Smooth muscle cell (in vitro differentiated cells): ENCODE results near the gene BEND5. TPM values are rescaled to one million over a fixed set of nuclear protein-coding genes. Genes with fewer than 3 reads are reported as not detected.

ENCODE experiments used
- DNase-seq: peaks from one replicate; lab custom pipeline; 2025; ENCODE audit not compliant: unreplicated experiment; lab: John Stamatoyannopoulos, UW
- H2AFZ ChIP-seq: fragments of 200-600 bp; sonication (generic); 2 replicates; pipeline ENCODE4 v1.6.0; 2016; ENCODE audit warnings: antibody characterized with exemption, low read depth, mild to moderate bottlenecking
- H3F3A ChIP-seq: fragments of 200-600 bp; sonication (generic); 2 replicates; pipeline ENCODE4 v1.6.0; 2017; ENCODE audit warnings: antibody characterized with exemption, low read depth
- H3K27ac ChIP-seq: fragments of 200-600 bp; sonication (generic); 2 replicates; pipeline ENCODE4 v1.5.1; 2016; ENCODE audit warnings: low read depth, mild to moderate bottlenecking
- H3K27me3 ChIP-seq: fragments of 200-600 bp; sonication (generic); 2 replicates; pipeline ENCODE4 v1.6.1; 2016; ENCODE audit warnings: low read depth, mild to moderate bottlenecking
- H3K36me3 ChIP-seq: fragments of 200-600 bp; sonication (generic); 2 replicates; pipeline ENCODE4 v1.5.1; 2016; ENCODE audit warnings: low read depth
- H3K4me1 ChIP-seq: fragments of 200-600 bp; sonication (generic); 2 replicates; pipeline ENCODE4 v1.5.1; 2016; ENCODE audit warnings: low read depth
- H3K4me2 ChIP-seq: fragments of 200-600 bp; sonication (generic); 2 replicates; pipeline ENCODE4 v1.6.0; 2016; ENCODE audit warnings: mild to moderate bottlenecking
- H3K4me3 ChIP-seq: fragments of 200-600 bp; sonication (generic); 2 replicates; pipeline ENCODE4 v1.5.1; 2016; ENCODE audit warnings: mild to moderate bottlenecking
- H3K79me2 ChIP-seq: fragments of 200-600 bp; sonication (generic); 2 replicates; pipeline ENCODE4 v1.6.0; 2016; ENCODE audit warnings: low read depth, mild to moderate bottlenecking
- H3K9ac ChIP-seq: fragments of 200-600 bp; sonication (generic); 2 replicates; pipeline ENCODE4 v1.6.0; 2016; ENCODE audit warnings: low read depth
- H3K9me3 ChIP-seq: fragments of 200-600 bp; sonication (generic); replicated peaks from 2 replicates; pipeline ENCODE4 v1.5.1; 2016; ENCODE audit warnings: low read depth
- H4K20me1 ChIP-seq: fragments of 200-600 bp; sonication (generic); 2 replicates; pipeline ENCODE4 v1.6.0; 2016; ENCODE audit warnings: low read depth
- WGBS: methylation state at CpG from one replicate; pipeline ENCODE4 v1.1.7; 2016; ENCODE audit warnings: low lambda C conversion rate; 5-methylcytosine and 5-hydroxymethylcytosine counted together
- polyA plus RNA-seq: library from polyadenylated mRNA; unstranded; fragments of >200 nt; fragmentation: Nextera tagmentation; extraction: Ambion mirVana; gene quantifications from 2 replicates; pipeline ENCODE4 v1.2.1, GENCODE V29; 2016
- total RNA-seq: library from RNA; depleted of rRNA; stranded (reverse); fragments of >200 nt; gene quantifications from 2 replicates; pipeline ENCODE4 v1.2.3, GENCODE V29; 2014
- TF ChIP-seq, protein P1 (sequence below): fragments of 200-600 bp; sonication (generic); IDR thresholded peaks from 2 replicates; pipeline ENCODE4 v1.5.1; 2017; ENCODE audit warnings: borderline replicate concordance, mild to moderate bottlenecking, antibody characterized with exemption; ENCODE audit not compliant: insufficient read depth, poor library complexity, severe bottlenecking

The BEND5 gene
- total and polyA plus RNA-seq, 2 experiments from 2014 or later, result 4.0 to 10.7 TPM

DNA sequence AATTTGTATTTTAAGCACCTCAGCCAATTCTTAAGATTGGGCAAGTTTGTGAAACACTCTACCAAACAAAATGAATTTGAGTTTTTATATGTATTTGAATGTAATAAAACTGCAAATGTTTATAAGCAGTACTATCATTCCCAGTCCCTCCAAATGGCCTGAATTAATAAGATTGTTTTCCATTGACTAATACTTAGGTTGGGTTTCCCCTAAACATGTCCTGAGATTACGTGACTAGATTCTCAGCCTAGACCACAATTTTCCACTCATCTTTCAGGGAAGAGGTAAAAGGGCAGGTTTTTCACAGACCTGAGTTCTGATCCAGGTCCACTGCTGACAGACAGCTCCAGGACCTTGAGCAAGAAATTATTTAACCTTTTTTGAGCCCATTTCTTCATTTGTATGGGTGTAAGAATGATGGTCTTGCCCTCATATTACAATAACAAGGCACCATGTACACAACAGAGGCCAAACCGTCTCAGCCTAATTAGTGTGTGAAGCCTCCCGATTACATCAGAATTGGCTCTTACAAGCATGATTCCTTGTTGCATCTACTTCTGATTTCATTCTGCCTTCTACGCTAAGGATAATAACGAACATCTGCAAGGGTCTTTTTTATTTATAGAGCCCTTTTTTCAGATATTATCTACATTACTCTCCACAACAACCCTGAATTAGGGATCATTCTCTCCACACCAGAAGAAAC lies 51.2 kb downstream of the BEND5 start:
- TF ChIP-seq, protein P1, sequence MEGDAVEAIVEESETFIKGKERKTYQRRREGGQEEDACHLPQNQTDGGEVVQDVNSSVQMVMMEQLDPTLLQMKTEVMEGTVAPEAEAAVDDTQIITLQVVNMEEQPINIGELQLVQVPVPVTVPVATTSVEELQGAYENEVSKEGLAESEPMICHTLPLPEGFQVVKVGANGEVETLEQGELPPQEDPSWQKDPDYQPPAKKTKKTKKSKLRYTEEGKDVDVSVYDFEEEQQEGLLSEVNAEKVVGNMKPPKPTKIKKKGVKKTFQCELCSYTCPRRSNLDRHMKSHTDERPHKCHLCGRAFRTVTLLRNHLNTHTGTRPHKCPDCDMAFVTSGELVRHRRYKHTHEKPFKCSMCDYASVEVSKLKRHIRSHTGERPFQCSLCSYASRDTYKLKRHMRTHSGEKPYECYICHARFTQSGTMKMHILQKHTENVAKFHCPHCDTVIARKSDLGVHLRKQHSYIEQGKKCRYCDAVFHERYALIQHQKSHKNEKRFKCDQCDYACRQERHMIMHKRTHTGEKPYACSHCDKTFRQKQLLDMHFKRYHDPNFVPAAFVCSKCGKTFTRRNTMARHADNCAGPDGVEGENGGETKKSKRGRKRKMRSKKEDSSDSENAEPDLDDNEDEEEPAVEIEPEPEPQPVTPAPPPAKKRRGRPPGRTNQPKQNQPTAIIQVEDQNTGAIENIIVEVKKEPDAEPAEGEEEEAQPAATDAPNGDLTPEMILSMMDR, result no peak
- no peak overlapping the region for H2AFZ ChIP-seq

DNA sequence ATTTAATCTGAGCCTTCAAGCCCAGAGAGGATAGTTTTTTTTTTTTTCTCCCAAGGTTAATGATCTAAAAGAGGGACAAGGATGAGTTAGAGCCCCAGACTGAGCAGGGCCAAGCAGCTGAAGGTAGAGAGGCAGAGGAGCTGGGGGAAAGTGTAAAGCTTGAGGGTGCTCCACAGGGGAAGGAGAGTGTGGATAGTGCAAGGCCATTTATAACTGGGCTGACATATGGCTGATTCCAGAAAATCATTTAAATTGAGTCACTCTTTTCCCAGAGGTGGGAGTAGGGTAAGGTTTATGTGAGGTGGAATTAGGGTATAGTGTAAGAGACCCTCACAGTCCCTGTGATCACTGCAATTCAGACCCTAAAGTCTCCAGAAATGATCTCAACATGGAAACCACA lies 55.8 kb downstream of the BEND5 start:
- Histone ChIP-seq H3K79me2 (no peaks in the 10 kb centered on the region), H3K36me3 (no peaks in the 10 kb centered on the region), H4K20me1 (no peaks in the 10 kb centered on the region), H3F3A (no peaks in the 10 kb centered on the region), H3K9me3 (no peaks in the 10 kb centered on the region), H3K4me3 (no peak overlapping the region), H3K27me3 (peaks cover 4% of the 10 kb centered on the region), H2AFZ (no peak overlapping the region), H3K4me2 (no peak overlapping the region), H3K27ac (no peak overlapping the region), H3K9ac (no peak overlapping the region), H3K4me1 (no peaks in the 10 kb centered on the region)
- no peak for DNase-seq
- TF ChIP-seq, protein P1, result no peak

More for the DNA sequence above, 51.2 kb downstream of the BEND5 start:
- Histone ChIP-seq H3K4me1 (no peaks in the 10 kb centered on the region), H3K27ac (no peak overlapping the region), H3K36me3 (no peaks in the 10 kb centered on the region), H3K27me3 (peaks cover 4% of the 10 kb centered on the region), H3K9me3 (no peaks in the 10 kb centered on the region), H3K79me2 (no peaks in the 10 kb centered on the region), H4K20me1 (no peaks in the 10 kb centered on the region), H3K4me3 (no peak overlapping the region), H3K4me2 (no peak overlapping the region), H3F3A (no peaks in the 10 kb centered on the region), H3K9ac (no peak overlapping the region)
- 89% methylated on average over 5 of the region's 5 CpGs for WGBS
- DNase-seq, result no peak

DNA sequence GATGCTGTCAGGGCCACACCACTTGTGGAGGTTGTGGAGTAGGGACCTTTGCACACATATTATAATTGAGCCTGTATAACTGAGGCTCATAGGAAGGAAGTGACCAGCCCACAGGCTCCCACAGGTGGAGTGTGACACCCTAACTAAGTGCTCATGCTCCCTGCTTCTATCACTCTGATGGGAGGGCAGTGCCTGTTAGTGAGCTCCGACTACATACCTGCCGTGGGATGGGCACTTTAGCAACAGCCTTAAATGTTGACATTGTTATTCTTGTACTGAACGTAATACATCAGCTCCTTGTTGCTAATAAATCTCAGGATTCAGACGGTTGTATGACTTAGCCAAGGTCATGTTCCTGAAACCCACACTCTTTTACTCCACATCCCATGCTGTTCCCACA lies 58.0 kb downstream of the BEND5 start:
- Histone ChIP-seq H3K4me3 (no peak overlapping the region), H3K27me3 (peaks cover 4% of the 10 kb centered on the region), H3K9ac (no peak overlapping the region), H3K9me3 (no peaks in the 10 kb centered on the region), H3K4me1 (no peaks in the 10 kb centered on the region), H2AFZ (no peak overlapping the region), H4K20me1 (no peaks in the 10 kb centered on the region), H3K79me2 (no peaks in the 10 kb centered on the region), H3K27ac (no peak overlapping the region), H3K4me2 (no peak overlapping the region), H3F3A (no peaks in the 10 kb centered on the region), H3K36me3 (no peaks in the 10 kb centered on the region)
- TF ChIP-seq, protein P1, result no peak
- 83% methylated on average over 4 of the region's 4 CpGs for WGBS
- DNase-seq, result no peak

DNA sequence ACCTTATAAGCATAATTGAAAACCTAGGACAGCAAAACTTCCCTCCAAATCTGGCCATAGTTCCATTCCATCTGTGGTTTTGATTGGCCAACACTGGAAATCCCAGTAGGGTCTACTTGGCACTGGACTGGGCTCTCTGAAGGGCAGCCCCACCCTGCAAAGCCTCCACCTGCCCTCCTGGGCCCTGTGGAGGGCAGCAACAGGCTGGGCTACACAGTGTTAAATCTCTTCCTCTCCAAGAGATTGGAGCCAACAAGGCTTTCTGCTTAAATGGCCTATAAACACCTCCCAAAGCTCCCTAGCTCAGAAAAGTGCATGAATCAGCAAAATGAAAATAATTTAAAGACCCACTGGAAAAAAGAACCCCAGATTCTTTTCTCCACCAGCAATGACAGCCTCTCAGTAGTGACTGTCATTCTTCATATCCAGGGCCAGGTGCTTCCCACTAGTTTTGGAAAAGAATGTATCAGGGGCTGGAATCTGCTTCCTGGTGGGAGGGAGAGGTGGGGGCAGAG lies 58.5 kb downstream of the BEND5 start:
- no peaks in the 10 kb centered on the region for H4K20me1 ChIP-seq
- peaks cover 4% of the 10 kb centered on the region for H3K27me3 ChIP-seq
- H3K9ac ChIP-seq, result no peak overlapping the region
- H3F3A ChIP-seq, result no peaks in the 10 kb centered on the region
- H3K27ac ChIP-seq, result no peak overlapping the region
- TF ChIP-seq, protein P1, result no peak
- no peaks in the 10 kb centered on the region for H3K36me3 ChIP-seq
- H3K4me1 ChIP-seq, result no peaks in the 10 kb centered on the region
- no peak for DNase-seq
- H3K4me2 ChIP-seq, result no peak overlapping the region
- no peaks in the 10 kb centered on the region for H3K9me3 ChIP-seq
- H2AFZ ChIP-seq, result no peak overlapping the region
- no peak overlapping the region for H3K4me3 ChIP-seq
- H3K79me2 ChIP-seq, result no peaks in the 10 kb centered on the region
